Aorta (tissue), 5 donors: ENCODE results near the gene LRCOL1. TPM values are rescaled to one million over a fixed set of nuclear protein-coding genes. Genes with fewer than 3 reads are reported as not detected.

Experiments
- ATAC-seq: fragments of 200-7000 bp; cut with Tn5 transposase; one replicate; pipeline ENCODE4 v1.9.1; 2022; ENCODE audit warnings: moderate library complexity; ENCODE audit not compliant: low FRiP score
- DNase-seq, 2 donors: peaks; one replicate each; pipeline ENCODE4 v3.0.0-alpha.2; 2020
- H3K27ac ChIP-seq, 2 donors: one replicate each; pipeline ENCODE4 v1.5.1; 2013; ENCODE audit warnings: low read length in 2 of 2, mild to moderate bottlenecking in 2 of 2, moderate library complexity in 2 of 2, control low read depth in 1 of 2, inconsistent platforms in 1 of 2, low read depth in 1 of 2
- H3K27me3 ChIP-seq, 2 donors: one replicate each; pipeline ENCODE4 v1.6.1; 2013; ENCODE audit warnings: control low read depth in 1 of 2, low read length in 1 of 2, mild to moderate bottlenecking in 1 of 2, moderate library complexity in 1 of 2; ENCODE audit not compliant: insufficient read depth in 2 of 2, control insufficient read depth in 1 of 2
- H3K36me3 ChIP-seq, 2 donors: one replicate each; pipeline ENCODE4 v1.6.1; 2013; ENCODE audit warnings: control low read depth in 1 of 2, low read length in 1 of 2, mild to moderate bottlenecking in 1 of 2; ENCODE audit not compliant: insufficient read depth in 2 of 2, control insufficient read depth in 1 of 2
- H3K4me1 ChIP-seq, 2 donors: one replicate each; pipeline ENCODE4 v1.6.1; 2013; ENCODE audit warnings: low read length in 2 of 2, control low read depth in 1 of 2, mild to moderate bottlenecking in 1 of 2, moderate library complexity in 1 of 2; ENCODE audit not compliant: insufficient read depth in 2 of 2, control insufficient read depth in 1 of 2
- H3K4me3 ChIP-seq, 2 donors: one replicate each; pipeline ENCODE4 v1.5.1; 2013; ENCODE audit warnings: low read length in 2 of 2, control low read depth in 1 of 2, mild to moderate bottlenecking in 1 of 2
- H3K9me3 ChIP-seq: one replicate; pipeline ENCODE4 v1.6.1; 2013; ENCODE audit warnings: mild to moderate bottlenecking, low read length; ENCODE audit not compliant: control insufficient read depth
- WGBS, 2 donors: extraction: QIAGEN DNeasy Blood & Tissue Kit; methylation state at CpG; one replicate each; pipeline ENCODE4 v1.1.7; 2013; 5-methylcytosine and 5-hydroxymethylcytosine counted together
- intact Hi-C, 2 donors: fragments of 100-400 bp; cut with DNase I; formaldehyde crosslinking; loops; one replicate each; pipeline versions ENCODE4 v1.14.2 to v1.15.0; 2022
- polyA plus RNA-seq, 2 donors: library from polyadenylated mRNA; stranded (reverse); fragments of 200-250 nt; gene quantifications; one replicate each; pipeline ENCODE4 v1.2.3, GENCODE V29; 2013
- total RNA-seq, 2 donors: library from RNA; stranded (reverse); fragmentation: NEBNext Ultra II Directional; extraction: Animal tissue kit (Norgen Biotek cat#: 25700); gene quantifications; one replicate each; pipeline ENCODE4 v1.2.1, GENCODE V29; 2021
- donor health status: healthy with polysubstance abuse.
- donor health status: Bipolar disorder and iron deficiency.
- donor health status: DM: no; HTN: no; CAD: no.
- donor health status: DM: no; HTN: no; CAD: no.
- donor health status: DM: yes; HTN: yes; CAD: no.

Gene LRCOL1
- total and polyA plus RNA-seq, 4 donors = 0.59 to 1.2 TPM; not detected in 2

GRCh38 chr12:132577191-132577920, 33.0 kb downstream of the LRCOL1 start:
- Histone ChIP-seq H3K9me3 (no peaks in the 10 kb centered on the region), H3K27me3 (no peaks in the 10 kb centered on the region), H3K36me3 (peaks cover 0 to 4% of the 10 kb centered on the region in 2 donors), H3K27ac (no peak overlapping the region), H3K4me1 (no peaks in the 10 kb centered on the region), H3K4me3 (no peak overlapping the region)
- intact Hi-C loops = no loop called here
- WGBS, 2 donors = 88% methylated on average over 22 of the region's 22 CpGs
- DNase-seq (no peak), ATAC-seq (no peak)

- H3K27me3 ChIP-seq = no peaks in the 10 kb centered on the region
- no peak for ATAC-seq
- intact Hi-C loops = no loop called here
- DNase-seq = no peak
- peaks cover 0 to 4% of the 10 kb centered on the region in 2 donors for H3K36me3 ChIP-seq
- no peaks in the 10 kb centered on the region for H3K4me1 ChIP-seq
- H3K4me3 ChIP-seq = no peak overlapping the region
- WGBS, 2 donors = 95 to 96% methylated on average over 12 of the region's 12 CpGs
- no peaks in the 10 kb centered on the region for H3K9me3 ChIP-seq
- no peak overlapping the region for H3K27ac ChIP-seq
These were observed 33.7 kb downstream of the LRCOL1 start for GRCh38 chr12:132576701-132577100.

- Histone ChIP-seq H3K9me3 (no peaks in the 10 kb centered on the region), H3K36me3 (peaks cover 0 to 4% of the 10 kb centered on the region in 2 donors), H3K4me1 (no peaks in the 10 kb centered on the region), H3K27me3 (no peaks in the 10 kb centered on the region), H3K4me3 (no peak overlapping the region), H3K27ac (no peak overlapping the region)
- intact Hi-C loops = no loop called here
- DNase-seq (no peak), ATAC-seq (no peak)
- 95 to 96% methylated on average over 11 of the region's 11 CpGs for WGBS, 2 donors
These were observed 34.7 kb downstream of the LRCOL1 start for GRCh38 chr12:132575661-132576060.

GRCh38 chr12:132574271-132574996, 35.9 kb downstream of the LRCOL1 start:
- no peak overlapping the region for H3K4me3 ChIP-seq
- intact Hi-C loops = no loop called here
- peaks cover 0 to 4% of the 10 kb centered on the region in 2 donors for H3K36me3 ChIP-seq
- H3K27me3 ChIP-seq = no peaks in the 10 kb centered on the region
- ATAC-seq = no peak
- no peak overlapping the region for H3K27ac ChIP-seq
- DNase-seq = no peak
- WGBS, 2 donors = 96% methylated on average over 33 to 39 of the region's 39 CpGs
- no peaks in the 10 kb centered on the region for H3K9me3 ChIP-seq
- no peaks in the 10 kb centered on the region for H3K4me1 ChIP-seq

DNA sequence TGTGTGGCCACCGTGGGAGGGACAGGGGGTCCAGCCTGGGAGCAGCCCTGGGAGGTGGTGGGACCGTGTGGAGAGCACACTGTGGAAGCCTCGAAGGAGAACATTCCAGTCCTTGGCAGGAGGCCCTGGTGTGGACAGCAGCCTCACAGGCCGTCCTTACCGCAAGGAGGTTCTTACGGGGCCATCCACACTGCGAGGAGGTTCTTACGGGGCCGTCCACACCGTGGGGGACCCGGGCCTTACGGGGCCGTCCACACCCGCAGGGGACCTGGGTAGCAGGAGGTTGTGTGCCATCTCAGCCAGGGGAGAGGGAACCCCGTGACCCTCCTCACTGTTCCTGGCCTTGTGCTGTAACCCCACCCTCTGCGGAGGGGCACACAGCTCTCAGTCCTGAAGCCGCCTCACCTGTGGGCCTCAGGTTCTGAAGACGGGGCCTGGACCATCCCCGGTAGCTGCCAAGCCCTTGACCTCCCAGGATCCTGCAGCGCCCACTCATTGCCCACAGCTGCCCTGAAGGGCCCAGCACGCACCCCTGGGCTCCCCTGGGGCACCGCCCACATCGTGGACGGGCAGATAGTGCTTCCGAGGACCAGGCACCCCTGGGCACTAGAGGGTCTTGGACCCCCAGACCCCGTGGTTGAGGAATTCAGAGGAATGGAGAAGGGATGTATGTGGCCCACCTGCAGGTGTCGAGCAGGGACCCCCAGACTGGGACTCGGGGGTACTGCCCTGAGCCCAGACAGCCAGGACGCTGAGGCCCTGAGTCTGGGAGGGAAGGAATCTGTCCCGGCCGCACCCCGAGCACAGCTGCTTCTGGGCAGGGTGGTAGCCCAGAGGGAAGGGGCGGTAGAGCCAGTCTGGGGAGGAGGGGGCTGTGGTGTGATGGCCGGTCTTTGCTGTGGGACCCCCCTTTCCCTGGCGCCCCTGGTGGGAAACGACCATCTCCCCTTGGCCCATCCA, 37.3 kb downstream of the LRCOL1 start:
- H3K36me3 ChIP-seq = peaks cover 0 to 4% of the 10 kb centered on the region in 2 donors

GRCh38 chr12:132572106-132572505, 38.3 kb downstream of the LRCOL1 start:
- DNase-seq (no peak), ATAC-seq (peak; percentile 30)
- 80 to 84% methylated on average over 26 of the region's 26 CpGs for WGBS, 2 donors
- no peak overlapping the region for H3K4me3 ChIP-seq
- intact Hi-C loops = no loop called here
- no peak overlapping the region for H3K27ac ChIP-seq
- H3K36me3 ChIP-seq = peaks cover 0 to 4% of the 10 kb centered on the region in 2 donors
- no peaks in the 10 kb centered on the region for H3K27me3 ChIP-seq
- H3K9me3 ChIP-seq = no peaks in the 10 kb centered on the region
- no peaks in the 10 kb centered on the region for H3K4me1 ChIP-seq

More for the DNA sequence above, 37.3 kb downstream of the LRCOL1 start:
- Histone ChIP-seq H3K4me1 (no peaks in the 10 kb centered on the region), H3K27ac (no peak overlapping the region), H3K27me3 (no peaks in the 10 kb centered on the region), H3K9me3 (no peaks in the 10 kb centered on the region), H3K4me3 (no peak overlapping the region)
- 92% methylated on average over 34 to 36 of the region's 36 CpGs for WGBS, 2 donors
- no peak for ATAC-seq
- no peak for DNase-seq
- intact Hi-C loops = no loop called here

DNA sequence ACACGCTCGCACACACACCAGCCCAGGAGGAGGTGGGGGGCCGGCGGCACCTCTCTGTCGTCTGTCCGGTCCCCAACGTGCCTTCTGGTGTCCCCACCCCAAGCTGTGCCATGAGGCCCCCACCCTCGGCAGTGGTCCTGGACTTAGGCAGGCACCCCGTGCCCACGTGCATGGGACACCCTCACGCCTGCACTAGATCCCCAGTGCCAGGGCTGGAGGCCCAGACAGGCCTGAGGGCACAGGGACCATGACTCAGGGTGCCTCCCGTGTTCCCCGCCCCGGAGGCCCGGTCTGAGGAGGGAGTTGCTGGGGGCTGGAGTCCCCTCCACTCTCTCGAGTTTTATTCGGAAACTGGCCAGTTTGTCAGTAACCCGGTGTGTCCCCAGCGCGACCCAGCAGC, 38.8 kb downstream of the LRCOL1 start:
- H3K4me3 ChIP-seq = no peak overlapping the region
- H3K9me3 ChIP-seq = no peaks in the 10 kb centered on the region
- H3K27ac ChIP-seq = no peak overlapping the region
- peaks cover 0 to 4% of the 10 kb centered on the region in 2 donors for H3K36me3 ChIP-seq
- no peak for DNase-seq
- no peaks in the 10 kb centered on the region for H3K4me1 ChIP-seq
- intact Hi-C loops = no loop called here
- ATAC-seq = no peak
- H3K27me3 ChIP-seq = no peaks in the 10 kb centered on the region
- 83 to 90% methylated on average over 18 to 20 of the region's 20 CpGs for WGBS, 2 donors

DNA sequence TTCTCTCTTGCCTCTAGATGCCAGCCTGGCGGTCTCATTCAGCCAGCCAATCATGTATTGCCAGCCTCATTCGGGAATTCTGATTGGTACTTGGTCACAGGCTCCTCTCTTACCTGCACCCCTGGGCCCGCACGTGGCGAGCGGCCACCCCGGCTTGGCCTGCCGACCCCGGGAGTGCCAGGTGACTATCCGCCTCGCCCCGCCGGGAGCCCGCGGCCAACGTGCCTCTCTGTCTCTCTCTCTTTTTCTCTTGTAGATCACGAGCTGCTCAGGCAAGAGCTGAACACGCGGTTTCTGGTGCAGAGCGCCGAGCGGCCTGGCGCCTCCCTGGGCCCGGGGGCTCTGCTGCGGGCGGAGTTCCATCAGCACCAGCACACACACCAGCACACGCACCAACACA, 39.3 kb downstream of the LRCOL1 start:
- Histone ChIP-seq H3K4me1 (no peaks in the 10 kb centered on the region), H3K4me3 (no peak overlapping the region), H3K9me3 (no peaks in the 10 kb centered on the region), H3K27ac (no peak overlapping the region), H3K27me3 (no peaks in the 10 kb centered on the region), H3K36me3 (peaks cover 0 to 4% of the 10 kb centered on the region in 2 donors)
- WGBS, 2 donors = 96% methylated on average over 24 to 27 of the region's 27 CpGs
- ATAC-seq (no peak), DNase-seq (no peak)
- intact Hi-C loops = no loop called here
